Heart left ventricle (tissue), 16 donors: ENCODE data around the gene EIF1. TPM values are rescaled to one million over a fixed set of nuclear protein-coding genes. Genes with fewer than 3 reads are reported as not detected.
A peak's percentile ranks its signal among the peaks of the same experiment; 100 is the strongest.
"Not testable (repeated sequence)": the region's sequence is repeated elsewhere in the genome, so short reads cannot be mapped to it uniquely, and the experiment has no call there.

Experiments
- ATAC-seq, 4 donors: fragments of 200-7000 bp; cut with Tn5 transposase; one replicate each; pipeline ENCODE4 v1.9.1; 2020 to 2022; ENCODE audit warnings: moderate library complexity in 4 of 4, mild to moderate bottlenecking in 3 of 4, moderate number of reproducible peaks in 1 of 4
- DNase-seq, 5 donors: peaks; one replicate each; pipeline ENCODE4 v3.0.0-alpha.2; 2020
- H3K27ac ChIP-seq, 12 donors: fragments of 200-600 bp; sonication (generic) in 4 of 12; one replicate each; pipeline versions ENCODE4 v1.5.0 to v1.8.0; 2016 to 2022; ENCODE audit warnings: mild to moderate bottlenecking in 2 of 12
- H3K27me3 ChIP-seq, 9 donors: fragments of 200-600 bp; sonication (generic) in 2 of 9; one replicate each; pipeline versions ENCODE4 v1.5.1 to v1.8.0; 2016 to 2022; ENCODE audit warnings: mild to moderate bottlenecking in 3 of 9
- H3K36me3 ChIP-seq, 9 donors: fragments of 200-600 bp; sonication (generic) in 2 of 9; one replicate each; pipeline versions ENCODE4 v1.5.0 to v1.8.0; 2018 to 2022; ENCODE audit warnings: mild to moderate bottlenecking in 2 of 9
- H3K4me1 ChIP-seq, 12 donors: fragments of 200-600 bp; sonication (generic) in 4 of 12; one replicate each; pipeline versions ENCODE4 v1.5.0 to v1.8.0; 2016 to 2022; ENCODE audit warnings: mild to moderate bottlenecking in 3 of 12
- H3K4me3 ChIP-seq, 12 donors: fragments of 200-600 bp; sonication (generic) in 4 of 12; one replicate each; pipeline versions ENCODE4 v1.5.0 to v1.8.0; 2017 to 2022; ENCODE audit warnings: mild to moderate bottlenecking in 9 of 12, moderate library complexity in 4 of 12
- H3K9me3 ChIP-seq, 12 donors: fragments of 200-600 bp; sonication (generic) in 4 of 12; one replicate each; pipeline versions ENCODE4 v1.5.0 to v1.8.0; 2016 to 2022; ENCODE audit warnings: mild to moderate bottlenecking in 1 of 12
- POLR2A ChIP-seq, 2 donors: fragments of 450-650 bp; IDR thresholded peaks; one replicate each; pipeline ENCODE4 v1.6.1; 2017; ENCODE audit warnings: antibody characterized with exemption in 2 of 2, mild to moderate bottlenecking in 2 of 2, moderate library complexity in 2 of 2
- WGBS, 4 donors: extraction: QIAGEN DNeasy Blood & Tissue Kit in 2 of 4; methylation state at CpG; one replicate each; pipeline versions ENCODE4 v1.1.5 to v1.1.7; 2013 to 2018; 5-methylcytosine and 5-hydroxymethylcytosine counted together
- intact Hi-C, 10 donors: fragments of 100-400 bp; cut with DNase I; formaldehyde crosslinking; loops; one replicate each; pipeline versions ENCODE4 v1.11.1 to v1.14.2; 2022
- polyA plus RNA-seq, 2 donors: library from polyadenylated mRNA; stranded (reverse); fragments of 200-250 nt; gene quantifications; one replicate each; pipeline ENCODE4 v1.2.3, GENCODE V29; 2013
- total RNA-seq, 9 donors: library from RNA; depleted of rRNA in 2 of 9; stranded (reverse); fragments of >200 nt in 2 of 9; fragmentation: NEBNext Ultra II Directional in 3 of 9; extraction: Animal tissue kit (Norgen Biotek cat#: 25700) in 3 of 9; gene quantifications; one replicate each; pipeline versions ENCODE4 v1.1.0 to v1.2.4, GENCODE V29; 2016 to 2023
- TF ChIP-seq, protein P1 (sequence below), 12 donors: fragments of 200-600 bp; sonication (generic) in 4 of 12; IDR thresholded peaks; one replicate each; pipeline versions ENCODE4 v1.5.0 to v1.8.0; 2018 to 2022; ENCODE audit warnings: antibody characterized with exemption in 12 of 12, mild to moderate bottlenecking in 5 of 12
- donor health status: ischemic (EF 13 %, LVEDD 7.1; RV severe dilation, severe dysfunction).
- donor health status: healthy with polysubstance abuse.
- donor health status: DM: no; HTN: yes; CAD: no.
- donor health status: DM: no; HTN: no; CAD: no.
- donor health status: ischemic (EF 25% LVEDD 6.9; RV normal size, moderate dysfunction).
- donor health status: ischemic (EF 25% LVEDD 5.7; RV mildly dilated, moderate dysfunction).
- donor health status: healthy.
- donor health status: DM: yes; HTN: yes; CAD: no.
- donor health status: ischemic (EF 35%, LVEDD 5.7; RV mildly dilated, moderate dysfunction).
- donor health status: nonischemic (EF 11% LVEDD 7.7; RV severe dilation, severe dysfunction).
- donor health status: DM: yes; HTN: yes; CAD: no.
- donor health status: PGD.
- donor health status: ischemic (EF 29% LVEDD 5.4; RV normal size, mild dysfunction).
- donor health status: nonischemic (EF 23%, LVEDD 6.1; RV moderate dilation, normal function).

EIF1 gene
- total and polyA plus RNA-seq, 11 donors, result 402 to 1,338 (median 1,111) TPM

DNA sequence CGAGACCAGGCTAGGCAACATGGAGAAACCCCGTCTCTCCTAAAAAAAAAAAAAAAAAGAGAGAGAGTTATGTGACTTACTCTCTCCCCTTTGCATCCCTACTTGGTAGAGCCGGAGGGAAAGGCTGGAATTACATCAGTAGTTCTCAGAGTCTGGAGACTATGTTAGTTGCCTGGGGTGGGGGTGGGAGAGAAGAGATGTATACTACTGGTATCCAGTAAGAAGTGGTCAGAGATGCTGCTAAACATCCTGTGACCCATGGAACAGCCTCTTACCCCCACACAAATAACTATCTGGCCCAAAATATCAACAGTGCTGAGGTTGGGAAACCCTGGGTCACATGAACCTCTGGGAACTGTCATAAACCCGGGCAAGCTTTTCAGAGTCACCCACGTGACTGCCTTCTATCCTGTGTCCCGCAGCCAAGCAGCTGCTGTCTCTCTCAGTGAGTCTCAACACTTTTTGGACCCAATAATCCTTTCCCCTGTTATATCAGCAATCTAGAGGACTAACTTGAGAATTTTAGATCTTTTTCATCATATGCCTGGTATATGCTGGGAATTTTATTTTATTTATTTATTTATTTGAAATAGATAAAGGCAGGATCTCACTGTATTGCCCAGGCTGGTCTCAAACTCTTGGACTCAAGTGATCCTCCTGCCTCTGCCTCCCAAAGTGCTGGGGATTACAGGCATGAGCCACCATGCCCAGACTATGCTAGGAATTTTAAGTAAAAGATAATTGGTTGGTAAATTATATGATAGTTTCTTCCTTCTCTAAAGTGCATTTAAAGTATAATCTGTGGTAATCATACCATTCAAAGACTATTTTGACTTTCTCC, 8.7 kb downstream of the EIF1 start:
- H3K4me1 ChIP-seq, result peaks cover 3 to 32% (median 20%) of the 10 kb centered on the region in 12 donors

GRCh38 chr17:41700843-41701242, 12.2 kb downstream of the EIF1 start:
- ATAC-seq, H3K27me3 ChIP-seq, DNase-seq, H3K27ac ChIP-seq, intact Hi-C loops, H3K36me3 ChIP-seq, H3K4me3 ChIP-seq, H3K9me3 ChIP-seq: not testable (repeated sequence)
- peaks cover 3 to 23% (median 16%) of the 10 kb centered on the region in 12 donors for H3K4me1 ChIP-seq
- WGBS, 4 donors, result 71 to 93% (median 86%) methylated on average over 1 to 3 of the region's 3 CpGs

More for the DNA sequence above, 8.7 kb downstream of the EIF1 start:
- peaks cover 0 to 35% (median 32%) of the 10 kb centered on the region in 9 donors for H3K36me3 ChIP-seq
- ATAC-seq (peak; percentile 78 to 94 (median 83)), DNase-seq (peak in 4 of 5 donors; percentile 68 to 87 (median 76))
- no peaks in the 10 kb centered on the region for H3K9me3 ChIP-seq
- intact Hi-C loops, result loop anchor here in 1 of 10 donors (10.0 kb wide), 1 partner anchor 77 kb away; no protein-coding TSS in a partner anchor
- H3K27ac ChIP-seq, result peak overlapping the region in 10 of 12 donors; percentile 19 to 70 (median 51)
- H3K27me3 ChIP-seq, result no peaks in the 10 kb centered on the region
- WGBS, 4 donors, result 25 to 37% (median 31%) methylated on average over 6 of the region's 6 CpGs
- TF ChIP-seq, protein P1, sequence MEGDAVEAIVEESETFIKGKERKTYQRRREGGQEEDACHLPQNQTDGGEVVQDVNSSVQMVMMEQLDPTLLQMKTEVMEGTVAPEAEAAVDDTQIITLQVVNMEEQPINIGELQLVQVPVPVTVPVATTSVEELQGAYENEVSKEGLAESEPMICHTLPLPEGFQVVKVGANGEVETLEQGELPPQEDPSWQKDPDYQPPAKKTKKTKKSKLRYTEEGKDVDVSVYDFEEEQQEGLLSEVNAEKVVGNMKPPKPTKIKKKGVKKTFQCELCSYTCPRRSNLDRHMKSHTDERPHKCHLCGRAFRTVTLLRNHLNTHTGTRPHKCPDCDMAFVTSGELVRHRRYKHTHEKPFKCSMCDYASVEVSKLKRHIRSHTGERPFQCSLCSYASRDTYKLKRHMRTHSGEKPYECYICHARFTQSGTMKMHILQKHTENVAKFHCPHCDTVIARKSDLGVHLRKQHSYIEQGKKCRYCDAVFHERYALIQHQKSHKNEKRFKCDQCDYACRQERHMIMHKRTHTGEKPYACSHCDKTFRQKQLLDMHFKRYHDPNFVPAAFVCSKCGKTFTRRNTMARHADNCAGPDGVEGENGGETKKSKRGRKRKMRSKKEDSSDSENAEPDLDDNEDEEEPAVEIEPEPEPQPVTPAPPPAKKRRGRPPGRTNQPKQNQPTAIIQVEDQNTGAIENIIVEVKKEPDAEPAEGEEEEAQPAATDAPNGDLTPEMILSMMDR (IDR thresholded peaks at IDR 0.05), result no peak
- no peak for TF ChIP-seq POLR2A (IDR thresholded peaks at IDR 0.05)
- no peak overlapping the region for H3K4me3 ChIP-seq

DNA sequence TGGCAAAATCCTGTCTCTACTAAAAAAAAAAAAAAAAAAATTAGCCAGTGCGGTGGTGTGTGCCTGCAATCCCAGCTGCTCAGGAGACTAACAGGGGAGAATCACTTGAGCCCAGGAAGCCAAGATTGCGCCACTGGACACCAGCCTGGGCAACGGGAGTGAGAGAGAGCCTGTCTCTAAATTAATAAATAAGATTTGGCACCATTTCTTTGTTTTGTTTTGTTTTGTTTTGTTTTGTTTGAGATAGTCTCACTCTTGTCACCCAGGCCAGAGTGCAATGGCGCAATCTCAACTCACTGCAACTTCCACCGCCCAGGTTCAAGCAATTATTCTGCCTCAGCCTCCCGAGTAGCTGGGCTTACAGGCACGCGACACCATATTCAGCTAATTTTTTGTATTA, 14.0 kb downstream of the EIF1 start:
- TF ChIP-seq, protein P1 (IDR thresholded peaks at IDR 0.05), result no peak
- TF ChIP-seq POLR2A (IDR thresholded peaks at IDR 0.05), result no peak

DNA sequence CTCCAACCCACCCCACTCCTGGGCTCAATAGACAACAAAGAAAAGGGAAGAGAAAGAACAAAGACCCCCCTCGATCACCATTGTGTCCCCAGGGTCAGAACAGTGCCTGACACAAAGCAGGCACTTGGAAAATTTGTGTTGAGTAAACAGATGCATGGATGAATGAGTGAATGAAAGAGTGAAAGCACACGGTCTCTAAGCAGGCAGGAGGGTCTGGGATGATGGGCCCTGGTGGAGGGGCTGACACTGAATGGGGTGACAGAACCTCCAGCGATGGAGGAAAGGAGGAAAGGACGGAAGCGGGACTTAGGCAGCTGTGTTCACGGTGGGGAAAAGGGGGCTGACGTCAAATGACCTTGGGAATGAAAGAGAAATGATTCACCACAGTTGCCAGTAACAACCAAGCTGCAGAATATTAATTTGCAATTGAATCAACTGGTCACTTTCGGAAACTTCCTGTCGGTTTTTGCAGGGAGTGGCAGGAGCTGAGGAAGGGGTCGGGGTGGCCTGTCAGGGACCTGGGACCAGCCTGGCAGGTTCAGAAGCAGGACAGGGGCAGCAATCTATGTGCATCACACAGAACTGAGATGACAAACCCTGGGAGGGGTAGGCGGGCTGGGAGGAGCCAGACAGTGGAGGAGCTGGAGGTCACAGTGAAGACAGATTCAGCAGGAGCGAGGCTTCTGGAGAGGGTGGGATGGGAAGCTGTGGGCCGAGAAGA, 16.7 kb downstream of the EIF1 start:
- Histone ChIP-seq H3K27ac (no peak overlapping the region), H3K4me3 (no peak overlapping the region), H3K27me3 (peaks cover 0 to 2% (median 0%) of the 10 kb centered on the region in 9 donors), H3K36me3 (no peaks in the 10 kb centered on the region), H3K4me1 (no peaks in the 10 kb centered on the region), H3K9me3 (no peaks in the 10 kb centered on the region)
- DNase-seq (no peak), ATAC-seq (no peak)
- TF ChIP-seq, protein P1 (IDR thresholded peaks at IDR 0.05), result no peak
- no peak for TF ChIP-seq POLR2A (IDR thresholded peaks at IDR 0.05)
- 70 to 75% (median 73%) methylated on average over 13 of the region's 13 CpGs for WGBS, 4 donors
- intact Hi-C loops, result no loop called here

More for the DNA sequence above, 14.0 kb downstream of the EIF1 start:
- no peak overlapping the region for H3K4me3 ChIP-seq
- intact Hi-C loops, result no loop called here
- 88 to 92% (median 89%) methylated on average over 8 of the region's 8 CpGs for WGBS, 4 donors
- H3K9me3 ChIP-seq, result no peaks in the 10 kb centered on the region
- peaks cover 0 to 4% (median under 1%) of the 10 kb centered on the region in 12 donors for H3K4me1 ChIP-seq
- no peaks in the 10 kb centered on the region for H3K27me3 ChIP-seq
- H3K27ac ChIP-seq, result no peak overlapping the region
- DNase-seq, result no peak
- ATAC-seq, result no peak
- no peaks in the 10 kb centered on the region for H3K36me3 ChIP-seq
